CD14-positive monocyte (primary cell): Measurements from ENCODE around the gene METTL1. TPM values are rescaled to one million over a fixed set of nuclear protein-coding genes. Genes with fewer than 3 reads are reported as not detected.
A peak's percentile ranks its signal among the peaks of the same experiment; 100 is the strongest.

Source experiments
- DNase-seq, 3 donors: peaks; one replicate each; pipeline ENCODE4 v3.0.0-alpha.2; 2011 to 2022
- H2AFZ ChIP-seq: 2 replicates; pipeline ENCODE4 v1.6.0; 2012; ENCODE audit warnings: mild to moderate bottlenecking, low read depth, low read length, inconsistent platforms; ENCODE audit not compliant: insufficient read depth, poor library complexity, severe bottlenecking
- H3K27ac ChIP-seq, 2 donors: 1 replicate in 1 of 2; 2 replicates in 1 of 2; pipeline ENCODE4 v1.5.1; 2012 to 2013; ENCODE audit warnings: low read length in 2 of 2, control low read depth in 1 of 2, inconsistent platforms in 1 of 2, low read depth in 1 of 2, mild to moderate bottlenecking in 1 of 2
- H3K27me3 ChIP-seq, 2 donors: one replicate each; pipeline versions ENCODE4 v1.6.0 to v1.6.1; 2011 to 2013; ENCODE audit warnings: low read length in 2 of 2; ENCODE audit not compliant: control insufficient read depth in 2 of 2, insufficient read depth in 2 of 2
- H3K36me3 ChIP-seq, 2 donors: replicated peaks in 1 of 2; 1 replicate in 1 of 2; 2 replicates in 1 of 2; pipeline versions ENCODE4 v1.5.1 to v1.6.1; 2012 to 2013; ENCODE audit warnings: low read length in 2 of 2, control low read depth in 1 of 2, inconsistent platforms in 1 of 2, mild to moderate bottlenecking in 1 of 2; ENCODE audit not compliant: insufficient read depth in 2 of 2, control insufficient read depth in 1 of 2
- H3K4me1 ChIP-seq, 2 donors: 1 replicate in 1 of 2; 2 replicates in 1 of 2; pipeline versions ENCODE4 v1.5.1 to v1.6.1; 2012 to 2013; ENCODE audit warnings: low read length in 2 of 2, control low read depth in 1 of 2, inconsistent platforms in 1 of 2, mild to moderate bottlenecking in 1 of 2, moderate library complexity in 1 of 2; ENCODE audit not compliant: insufficient read depth in 2 of 2, control insufficient read depth in 1 of 2
- H3K4me2 ChIP-seq: replicated peaks from 2 replicates; pipeline ENCODE3; 2012; ENCODE audit warnings: low read length, moderate library complexity, mild to moderate bottlenecking; ENCODE audit not compliant: poor library complexity, severe bottlenecking; ENCODE audit errors: extremely low read depth
- H3K4me3 ChIP-seq, 3 experiments: fragments of 200-600 bp in 1 of 3; sonication (generic) in 1 of 3; replicated peaks in 1 of 3; 1 replicate in 2 of 3; 2 replicates in 1 of 3; pipeline ENCODE4 v1.5.1; 2011 to 2013; ENCODE audit warnings: low read length in 3 of 3, mild to moderate bottlenecking in 3 of 3, control low read depth in 2 of 3, low read depth in 2 of 3, inconsistent platforms in 1 of 3, moderate library complexity in 1 of 3
- H3K79me2 ChIP-seq: 2 replicates; pipeline ENCODE4 v1.6.0; 2012; ENCODE audit warnings: mild to moderate bottlenecking, control low read depth, inconsistent platforms, low read length, moderate library complexity; ENCODE audit not compliant: insufficient read depth
- H3K9ac ChIP-seq: 2 replicates; pipeline ENCODE4 v1.6.0; 2017; ENCODE audit warnings: low read length, mild to moderate bottlenecking; ENCODE audit not compliant: insufficient read depth, poor library complexity, severe bottlenecking
- H3K9me3 ChIP-seq, 2 donors: replicated peaks in 1 of 2; 1 replicate in 1 of 2; 2 replicates in 1 of 2; pipeline versions ENCODE4 v1.5.1 to v1.6.1; 2012 to 2013; ENCODE audit warnings: low read length in 2 of 2, control low read depth in 1 of 2; ENCODE audit not compliant: control insufficient read depth in 1 of 2, insufficient read depth in 1 of 2
- H4K20me1 ChIP-seq: 2 replicates; pipeline ENCODE4 v1.6.0; 2012; ENCODE audit warnings: mild to moderate bottlenecking, low read length, control low read depth, moderate library complexity; ENCODE audit not compliant: insufficient read depth
- H3K27ac Mint-ChIP-seq, 7 donors: one replicate each; pipeline ENCODE4 v1.8.0; 2020; ENCODE audit warnings: mild to moderate bottlenecking in 7 of 7, mixed read lengths in 7 of 7, moderate library complexity in 6 of 7, inconsistent platforms in 2 of 7
- H3K27me3 Mint-ChIP-seq, 3 donors: one replicate each; pipeline ENCODE4 v1.8.0; 2021 to 2022; ENCODE audit warnings: low read depth in 3 of 3, mild to moderate bottlenecking in 3 of 3, mixed read lengths in 3 of 3, moderate library complexity in 3 of 3, inconsistent platforms in 1 of 3
- H3K36me3 Mint-ChIP-seq, 2 donors: one replicate each; pipeline ENCODE4 v1.8.0; 2020; ENCODE audit warnings: mixed read lengths in 2 of 2, inconsistent platforms in 1 of 2, mild to moderate bottlenecking in 1 of 2
- H3K4me1 Mint-ChIP-seq: one replicate; pipeline ENCODE4 v1.8.0; 2020; ENCODE audit warnings: mild to moderate bottlenecking, mixed read lengths
- H3K4me3 Mint-ChIP-seq, 2 donors: one replicate each; pipeline ENCODE4 v1.8.0; 2020; ENCODE audit warnings: mild to moderate bottlenecking in 2 of 2, mixed read lengths in 2 of 2, moderate library complexity in 1 of 2
- H3K9me3 Mint-ChIP-seq, 7 donors: one replicate each; pipeline ENCODE4 v1.8.0; 2020 to 2022; ENCODE audit warnings: mixed read lengths in 7 of 7, mild to moderate bottlenecking in 6 of 7, moderate library complexity in 6 of 7, inconsistent platforms in 2 of 7
- CTCF ChIP-seq: fragments of 200-600 bp; IDR thresholded peaks from one replicate; pipeline ENCODE4 v1.8.0; 2022; ENCODE audit warnings: antibody characterized with exemption, mild to moderate bottlenecking
- WGBS: methylation state at CpG from one replicate; pipeline ENCODE4 v1.1.5; 2013; ENCODE audit warnings: missing lambda C conversion rate; ENCODE audit not compliant: insufficient coverage; 5-methylcytosine and 5-hydroxymethylcytosine counted together
- intact Hi-C, 2 donors: fragments of 100-400 bp; cut with micrococcal nuclease; formaldehyde crosslinking; loops; one replicate each; pipeline versions ENCODE4 v1.15.0 to v1.15.1; 2023
- polyA plus RNA-seq, 3 donors: library from polyadenylated mRNA; depleted of rRNA in 1 of 3; unstranded in 2 of 3; stranded (reverse) in 1 of 3; fragments of 300-500 nt in 2 of 3; fragments of >200 nt in 1 of 3; fragmentation: Illumina TruSeq in 2 of 3; gene quantifications; 1 replicate in 2 of 3; 2 replicates in 1 of 3; pipeline ENCODE4 v1.2.3, GENCODE V29; 2012 to 2021

METTL1 gene
- polyA plus RNA-seq, 3 donors: 3.4 to 5.0 (median 3.7) TPM

GRCh38 chr12:57727758-57728395 is 44.0 kb downstream of the METTL1 start:
- TF ChIP-seq CTCF: no peak
- no peak overlapping the region for H3K4me2 ChIP-seq
- Mint-ChIP-seq H3K9me3 (peaks cover 0 to 15% (median 12%) of the 10 kb centered on the region in 7 donors), H3K36me3 (peaks cover 48 to 63% of the 10 kb centered on the region in 2 donors), H3K4me3 (no peak overlapping the region), H3K4me1 (peaks cover 3% of the 10 kb centered on the region), H3K27ac (peak overlapping the region in 3 of 7 donors; percentile 2 to 73 (median 3)), H3K27me3 (peaks cover 0 to 2% (median 1%) of the 10 kb centered on the region in 3 donors)
- no peaks in the 10 kb centered on the region for H3K79me2 ChIP-seq
- H3K4me1 ChIP-seq: no peaks in the 10 kb centered on the region
- H3K36me3 ChIP-seq: peaks cover 54 to 62% of the 10 kb centered on the region in 2 donors
- peaks cover 0 to 14% of the 10 kb centered on the region in 2 donors for H3K9me3 ChIP-seq
- H2AFZ ChIP-seq: no peak overlapping the region
- H3K27ac ChIP-seq: no peak overlapping the region
- intact Hi-C loops: no loop called here
- no peak overlapping the region for H3K9ac ChIP-seq
- no peak overlapping the region for H3K4me3 ChIP-seq
- H4K20me1 ChIP-seq: no peaks in the 10 kb centered on the region
- DNase-seq: no peak
- WGBS: 97% methylated on average over 14 of the region's 21 CpGs
- H3K27me3 ChIP-seq: no peaks in the 10 kb centered on the region

- TF ChIP-seq CTCF: no peak
- H3K4me2 ChIP-seq: no peak overlapping the region
- DNase-seq: no peak
- Mint-ChIP-seq H3K4me1 (peaks cover 3% of the 10 kb centered on the region), H3K27me3 (peaks cover 0 to 2% (median 1%) of the 10 kb centered on the region in 3 donors), H3K27ac (no peak overlapping the region), H3K4me3 (no peak overlapping the region), H3K36me3 (peaks cover 40 to 57% of the 10 kb centered on the region in 2 donors), H3K9me3 (peaks cover 0 to 15% (median 12%) of the 10 kb centered on the region in 7 donors)
- no peaks in the 10 kb centered on the region for H3K79me2 ChIP-seq
- H3K27me3 ChIP-seq: no peaks in the 10 kb centered on the region
- H2AFZ ChIP-seq: no peak overlapping the region
- WGBS: 97% methylated on average over 75 of the region's 76 CpGs
- peaks cover 3% of the 10 kb centered on the region for H4K20me1 ChIP-seq
- no peak overlapping the region for H3K27ac ChIP-seq
- H3K4me3 ChIP-seq: no peak overlapping the region
- intact Hi-C loops: no loop called here
- H3K9ac ChIP-seq: no peak overlapping the region
- H3K9me3 ChIP-seq: peaks cover 0 to 14% of the 10 kb centered on the region in 2 donors
- peaks cover 47 to 55% of the 10 kb centered on the region in 2 donors for H3K36me3 ChIP-seq
- no peaks in the 10 kb centered on the region for H3K4me1 ChIP-seq
Measured at GRCh38 chr12:57726884-57727757, 44.8 kb downstream of the METTL1 start.
